Measurements from ENCODE around the gene MPPED1.

Gene MPPED1

GRCh38 chr22:43471606-43472135, 59.9 kb downstream of the MPPED1 start:
- H3K27me3 ChIP-seq (ENCODE audit: control insufficient read depth in 5 of 5, insufficient read depth in 4 of 5, low read length in 5 of 5), result peaks cover 8 to 43% (median 34%) of the 10 kb centered on the region in 5 donors
- H3K9me3 ChIP-seq (ENCODE audit: control insufficient read depth in 5 of 5, low read length in 5 of 5), result no peaks in the 10 kb centered on the region
- H3K27ac ChIP-seq (ENCODE audit: low read depth, low read length), result no peak overlapping the region

GRCh38 chr22:43473031-43473430, 61.2 kb downstream of the MPPED1 start:
- no peak overlapping the region for H3K9ac ChIP-seq (ENCODE audit: low read length in 5 of 5)
- peaks cover 3 to 33% (median 28%) of the 10 kb centered on the region in 5 donors for H3K27me3 ChIP-seq (ENCODE audit: control insufficient read depth in 5 of 5, insufficient read depth in 4 of 5, low read length in 5 of 5)
- H3K4me1 ChIP-seq (ENCODE audit: control insufficient read depth in 5 of 5, insufficient read depth in 5 of 5, low read length in 5 of 5), result no peaks in the 10 kb centered on the region
- H3K9me3 ChIP-seq (ENCODE audit: control insufficient read depth in 5 of 5, low read length in 5 of 5), result no peaks in the 10 kb centered on the region
- H3K4me3 ChIP-seq (ENCODE audit: low read depth in 1 of 5, low read length in 5 of 5), result no peak overlapping the region
- H3K27ac ChIP-seq (ENCODE audit: low read depth, low read length), result no peak overlapping the region
- no peaks in the 10 kb centered on the region for H3K36me3 ChIP-seq (ENCODE audit: control insufficient read depth in 5 of 5, insufficient read depth in 5 of 5, low read length in 5 of 5)

More at GRCh38 chr22:43471606-43472135, 59.9 kb downstream of the MPPED1 start:
- H3K4me3 ChIP-seq (ENCODE audit: low read depth in 1 of 5, low read length in 5 of 5), result no peak overlapping the region
- no peak overlapping the region for H3K9ac ChIP-seq (ENCODE audit: low read length in 5 of 5)
- no peaks in the 10 kb centered on the region for H3K36me3 ChIP-seq (ENCODE audit: control insufficient read depth in 5 of 5, insufficient read depth in 5 of 5, low read length in 5 of 5)
- H3K4me1 ChIP-seq (ENCODE audit: control insufficient read depth in 5 of 5, insufficient read depth in 5 of 5, low read length in 5 of 5), result no peaks in the 10 kb centered on the region

GRCh38 chr22:43473441-43473840, 61.6 kb downstream of the MPPED1 start:
- Histone ChIP-seq H3K36me3 (ENCODE audit: control insufficient read depth in 5 of 5, insufficient read depth in 5 of 5, low read length in 5 of 5) (no peaks in the 10 kb centered on the region), H3K4me3 (ENCODE audit: low read depth in 1 of 5, low read length in 5 of 5) (no peak overlapping the region), H3K27ac (ENCODE audit: low read depth, low read length) (no peak overlapping the region), H3K4me1 (ENCODE audit: control insufficient read depth in 5 of 5, insufficient read depth in 5 of 5, low read length in 5 of 5) (no peaks in the 10 kb centered on the region), H3K27me3 (ENCODE audit: control insufficient read depth in 5 of 5, insufficient read depth in 4 of 5, low read length in 5 of 5) (peaks cover 3 to 30% (median 26%) of the 10 kb centered on the region in 5 donors), H3K9me3 (ENCODE audit: control insufficient read depth in 5 of 5, low read length in 5 of 5) (no peaks in the 10 kb centered on the region), H3K9ac (ENCODE audit: low read length in 5 of 5) (no peak overlapping the region)

DNA sequence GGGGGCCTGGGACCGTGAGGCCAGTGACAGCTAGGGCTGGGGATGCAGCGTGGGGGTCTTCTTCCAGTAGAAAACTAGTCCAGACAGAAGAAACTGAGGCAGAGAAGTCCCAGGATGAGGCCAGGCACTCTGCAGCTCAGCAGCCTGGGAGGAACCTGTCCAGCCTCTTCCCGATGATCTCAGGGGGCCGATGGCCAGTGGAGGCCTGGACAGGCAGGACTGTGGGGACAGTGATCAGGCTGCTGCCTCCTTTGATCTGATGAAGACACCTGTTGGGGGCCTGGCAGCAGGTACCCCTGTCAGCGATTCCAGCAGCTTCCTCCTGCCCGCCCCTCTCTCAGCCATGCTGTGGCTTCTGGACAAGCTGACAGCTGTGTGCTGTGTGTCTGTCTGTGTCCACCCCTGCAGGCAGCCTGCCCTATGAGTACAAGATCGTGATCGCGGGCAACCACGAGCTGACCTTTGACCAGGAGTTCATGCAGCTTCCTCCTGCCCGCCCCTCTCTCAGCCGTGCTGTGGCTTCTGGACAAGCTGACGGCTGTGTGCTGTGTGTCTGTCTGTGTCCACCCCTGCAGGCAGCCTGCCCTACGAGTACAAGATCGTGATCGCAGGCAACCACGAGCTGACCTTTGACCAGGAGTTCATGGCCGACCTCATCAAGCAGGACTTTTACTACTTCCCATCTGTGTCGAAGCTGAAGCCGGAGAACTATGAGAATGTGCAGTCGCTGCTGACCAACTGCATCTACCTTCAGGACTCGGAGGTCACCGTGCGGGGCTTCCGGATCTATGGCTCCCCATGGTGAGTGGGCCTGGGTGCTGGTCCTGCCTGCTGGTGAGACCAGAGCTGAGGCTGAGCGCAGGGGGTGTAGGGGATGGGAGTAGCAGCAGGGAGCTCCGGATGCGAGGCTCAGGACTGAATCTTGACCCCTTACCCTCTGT, 62.6 kb downstream of the MPPED1 start:
- Histone ChIP-seq H3K27ac (ENCODE audit: low read depth, low read length) (no peak overlapping the region), H3K9ac (ENCODE audit: low read length in 5 of 5) (no peak overlapping the region), H3K4me3 (ENCODE audit: low read depth in 1 of 5, low read length in 5 of 5) (no peak overlapping the region), H3K27me3 (ENCODE audit: control insufficient read depth in 5 of 5, insufficient read depth in 4 of 5, low read length in 5 of 5) (peaks cover 3 to 24% (median 18%) of the 10 kb centered on the region in 5 donors), H3K36me3 (ENCODE audit: control insufficient read depth in 5 of 5, insufficient read depth in 5 of 5, low read length in 5 of 5) (no peaks in the 10 kb centered on the region), H3K4me1 (ENCODE audit: control insufficient read depth in 5 of 5, insufficient read depth in 5 of 5, low read length in 5 of 5) (no peaks in the 10 kb centered on the region), H3K9me3 (ENCODE audit: control insufficient read depth in 5 of 5, low read length in 5 of 5) (no peaks in the 10 kb centered on the region)

DNA sequence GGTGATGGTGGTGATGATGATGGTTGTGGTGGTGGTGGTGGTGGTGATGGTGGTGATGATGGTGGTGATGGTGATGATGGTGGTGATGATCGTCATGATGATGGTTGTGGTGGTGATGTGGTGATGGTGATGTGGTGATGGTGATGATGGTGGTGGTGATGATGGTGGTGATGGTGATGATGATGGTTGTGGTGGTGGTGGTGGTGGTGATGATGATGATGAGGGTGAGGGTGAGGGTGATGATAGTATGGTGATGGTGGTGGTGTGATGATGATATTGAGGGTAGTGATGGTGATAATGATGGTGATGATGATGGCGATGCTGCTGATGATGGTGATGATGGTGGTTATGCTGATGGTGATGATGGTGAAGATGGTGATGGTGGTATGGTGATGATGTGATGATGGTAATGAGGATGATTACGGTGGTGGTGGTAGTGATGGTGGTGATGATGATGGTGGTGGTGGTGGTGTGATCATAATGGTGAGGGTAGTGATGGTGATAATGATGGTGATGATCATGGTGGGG, 63.8 kb downstream of the MPPED1 start:
- H3K27me3 ChIP-seq (ENCODE audit: control insufficient read depth in 5 of 5, insufficient read depth in 4 of 5, low read length in 5 of 5), result peaks cover 0 to 18% (median 16%) of the 10 kb centered on the region in 5 donors
- no peaks in the 10 kb centered on the region for H3K36me3 ChIP-seq (ENCODE audit: control insufficient read depth in 5 of 5, insufficient read depth in 5 of 5, low read length in 5 of 5)
- no peak overlapping the region for H3K9ac ChIP-seq (ENCODE audit: low read length in 5 of 5)
- H3K9me3 ChIP-seq (ENCODE audit: control insufficient read depth in 5 of 5, low read length in 5 of 5), result no peaks in the 10 kb centered on the region
- H3K4me1 ChIP-seq (ENCODE audit: control insufficient read depth in 5 of 5, insufficient read depth in 5 of 5, low read length in 5 of 5), result no peaks in the 10 kb centered on the region
- H3K27ac ChIP-seq (ENCODE audit: low read depth, low read length), result no peak overlapping the region
- H3K4me3 ChIP-seq (ENCODE audit: low read depth in 1 of 5, low read length in 5 of 5), result no peak overlapping the region

DNA sequence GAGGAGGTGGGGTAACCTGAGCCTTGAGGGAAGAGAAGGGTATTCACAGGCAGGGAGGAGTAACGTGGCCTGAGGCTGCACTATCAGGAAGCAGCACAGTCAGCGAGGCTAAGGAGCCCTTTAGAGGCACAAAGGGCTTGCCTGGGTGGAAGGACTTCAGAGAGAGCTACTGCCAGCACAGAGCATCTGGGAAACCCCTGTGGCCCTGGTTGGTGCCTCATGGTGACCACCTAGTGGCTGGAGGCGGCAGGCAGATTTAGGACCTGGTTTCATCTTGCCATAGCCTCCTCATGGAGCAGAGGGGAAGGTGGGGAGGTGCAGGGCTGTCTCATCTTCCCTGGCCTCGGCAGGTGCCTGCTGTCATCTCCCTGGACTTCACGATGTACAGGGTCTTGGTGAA, 64.5 kb downstream of the MPPED1 start:
- no peak overlapping the region for H3K4me3 ChIP-seq (ENCODE audit: low read depth in 1 of 5, low read length in 5 of 5)
- H3K9ac ChIP-seq (ENCODE audit: low read length in 5 of 5), result no peak overlapping the region
- H3K27me3 ChIP-seq (ENCODE audit: control insufficient read depth in 5 of 5, insufficient read depth in 4 of 5, low read length in 5 of 5), result peaks cover 0 to 14% (median 10%) of the 10 kb centered on the region in 5 donors
- no peak overlapping the region for H3K27ac ChIP-seq (ENCODE audit: low read depth, low read length)
- H3K36me3 ChIP-seq (ENCODE audit: control insufficient read depth in 5 of 5, insufficient read depth in 5 of 5, low read length in 5 of 5), result no peaks in the 10 kb centered on the region
- H3K4me1 ChIP-seq (ENCODE audit: control insufficient read depth in 5 of 5, insufficient read depth in 5 of 5, low read length in 5 of 5), result no peaks in the 10 kb centered on the region
- no peaks in the 10 kb centered on the region for H3K9me3 ChIP-seq (ENCODE audit: control insufficient read depth in 5 of 5, low read length in 5 of 5)

DNA sequence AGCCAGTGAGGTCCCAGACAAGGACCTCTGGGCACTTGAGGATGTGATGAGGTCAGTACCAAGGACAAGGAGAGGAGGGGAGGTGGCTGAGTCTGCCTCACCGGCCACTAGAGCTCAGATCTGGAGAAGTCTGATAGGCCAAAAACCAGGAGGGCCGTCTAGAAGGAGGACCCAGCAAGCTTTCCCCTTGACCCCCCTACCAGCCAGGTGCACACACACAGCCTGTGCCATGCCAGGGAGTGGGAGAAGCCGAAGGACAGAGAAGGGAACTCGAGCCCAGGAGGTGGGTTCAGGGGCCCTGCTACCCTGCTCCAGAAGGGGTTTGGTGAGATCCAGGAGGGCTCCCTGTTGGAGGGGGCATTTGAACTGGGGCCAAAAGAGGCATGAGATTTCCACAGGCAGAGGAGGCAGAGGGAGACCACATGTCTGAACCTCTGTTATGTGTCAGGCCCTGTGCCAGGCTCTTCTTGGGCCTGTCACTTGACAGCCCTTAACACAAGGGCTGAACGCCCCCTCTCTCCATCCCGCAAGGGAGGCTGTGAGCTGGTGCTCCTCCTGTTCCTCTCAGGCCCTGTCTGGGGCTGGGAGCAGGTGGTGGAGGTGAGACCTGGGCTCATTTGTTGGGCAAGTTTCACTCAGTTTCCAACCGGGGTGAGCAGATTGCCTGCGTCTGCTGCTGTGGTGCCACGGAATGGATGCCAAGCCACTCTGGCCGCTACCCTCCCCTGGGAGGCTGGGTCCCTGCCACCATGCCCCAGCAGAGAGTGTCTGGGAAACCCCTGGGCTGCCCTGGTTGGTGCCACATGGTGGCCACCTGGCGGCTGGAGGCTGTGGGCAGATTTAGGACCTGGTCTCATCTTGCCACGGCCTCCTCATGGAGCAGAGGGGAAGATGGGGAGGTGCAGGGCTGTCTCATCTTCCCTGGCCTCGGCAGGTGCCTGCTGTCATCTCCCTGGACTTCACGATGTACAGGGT, 65.2 kb downstream of the MPPED1 start:
- Histone ChIP-seq H3K9ac (ENCODE audit: low read length in 5 of 5) (no peak overlapping the region), H3K27me3 (ENCODE audit: control insufficient read depth in 5 of 5, insufficient read depth in 4 of 5, low read length in 5 of 5) (peaks cover 0 to 16% (median 8%) of the 10 kb centered on the region in 5 donors), H3K9me3 (ENCODE audit: control insufficient read depth in 5 of 5, low read length in 5 of 5) (no peaks in the 10 kb centered on the region), H3K27ac (ENCODE audit: low read depth, low read length) (no peak overlapping the region), H3K36me3 (ENCODE audit: control insufficient read depth in 5 of 5, insufficient read depth in 5 of 5, low read length in 5 of 5) (no peaks in the 10 kb centered on the region), H3K4me1 (ENCODE audit: control insufficient read depth in 5 of 5, insufficient read depth in 5 of 5, low read length in 5 of 5) (no peaks in the 10 kb centered on the region), H3K4me3 (ENCODE audit: low read depth in 1 of 5, low read length in 5 of 5) (no peak overlapping the region)

DNA sequence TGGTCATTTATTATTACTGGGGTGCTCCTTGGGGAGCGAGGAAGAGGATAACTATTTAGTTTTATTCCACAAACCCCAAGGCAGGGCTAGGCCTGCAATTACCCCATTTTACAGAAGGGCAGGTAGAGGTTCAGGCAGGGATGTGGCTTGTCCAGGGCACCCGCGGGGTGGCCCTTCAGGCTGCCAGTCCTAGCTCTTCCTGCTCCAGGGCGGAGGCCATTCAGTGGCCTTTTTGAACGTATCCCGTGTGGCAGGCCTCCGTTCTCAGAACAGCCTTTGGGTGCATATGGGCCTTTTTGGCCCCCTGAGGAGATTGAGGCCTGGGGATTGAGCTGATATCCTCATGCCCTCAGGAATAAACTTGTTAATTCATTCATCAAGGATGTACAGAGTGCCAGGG, 66.2 kb downstream of the MPPED1 start:
- H3K27ac ChIP-seq (ENCODE audit: low read depth, low read length), result no peak overlapping the region
- H3K27me3 ChIP-seq (ENCODE audit: control insufficient read depth in 5 of 5, insufficient read depth in 4 of 5, low read length in 5 of 5), result peaks cover 0 to 16% (median 13%) of the 10 kb centered on the region in 5 donors
- no peak overlapping the region for H3K4me3 ChIP-seq (ENCODE audit: low read depth in 1 of 5, low read length in 5 of 5)
- H3K9me3 ChIP-seq (ENCODE audit: control insufficient read depth in 5 of 5, low read length in 5 of 5), result no peaks in the 10 kb centered on the region
- H3K4me1 ChIP-seq (ENCODE audit: control insufficient read depth in 5 of 5, insufficient read depth in 5 of 5, low read length in 5 of 5), result no peaks in the 10 kb centered on the region
- H3K9ac ChIP-seq (ENCODE audit: low read length in 5 of 5), result no peak overlapping the region
- no peaks in the 10 kb centered on the region for H3K36me3 ChIP-seq (ENCODE audit: control insufficient read depth in 5 of 5, insufficient read depth in 5 of 5, low read length in 5 of 5)

GRCh38 chr22:43478621-43479300, 66.9 kb downstream of the MPPED1 start:
- H3K4me1 ChIP-seq (ENCODE audit: control insufficient read depth in 5 of 5, insufficient read depth in 5 of 5, low read length in 5 of 5), result no peaks in the 10 kb centered on the region
- H3K4me3 ChIP-seq (ENCODE audit: low read depth in 1 of 5, low read length in 5 of 5), result no peak overlapping the region
- H3K27ac ChIP-seq (ENCODE audit: low read depth, low read length), result no peak overlapping the region
- H3K36me3 ChIP-seq (ENCODE audit: control insufficient read depth in 5 of 5, insufficient read depth in 5 of 5, low read length in 5 of 5), result no peaks in the 10 kb centered on the region
- H3K27me3 ChIP-seq (ENCODE audit: control insufficient read depth in 5 of 5, insufficient read depth in 4 of 5, low read length in 5 of 5), result peaks cover 0 to 19% (median 10%) of the 10 kb centered on the region in 5 donors
- H3K9ac ChIP-seq (ENCODE audit: low read length in 5 of 5), result no peak overlapping the region
- no peaks in the 10 kb centered on the region for H3K9me3 ChIP-seq (ENCODE audit: control insufficient read depth in 5 of 5, low read length in 5 of 5)

Measured in subcutaneous abdominal adipose tissue (tissue), 5 donors.